ENCODE data around the gene ESYT3. TPM values are rescaled to one million over a fixed set of nuclear protein-coding genes. Genes with fewer than 3 reads are reported as not detected.
"Not testable (repeated sequence)": the region's sequence is repeated elsewhere in the genome, so short reads cannot be mapped to it uniquely, and the experiment has no call there.

The ESYT3 gene
- polyA plus RNA-seq, 1 experiment, result 0.01 TPM

DNA sequence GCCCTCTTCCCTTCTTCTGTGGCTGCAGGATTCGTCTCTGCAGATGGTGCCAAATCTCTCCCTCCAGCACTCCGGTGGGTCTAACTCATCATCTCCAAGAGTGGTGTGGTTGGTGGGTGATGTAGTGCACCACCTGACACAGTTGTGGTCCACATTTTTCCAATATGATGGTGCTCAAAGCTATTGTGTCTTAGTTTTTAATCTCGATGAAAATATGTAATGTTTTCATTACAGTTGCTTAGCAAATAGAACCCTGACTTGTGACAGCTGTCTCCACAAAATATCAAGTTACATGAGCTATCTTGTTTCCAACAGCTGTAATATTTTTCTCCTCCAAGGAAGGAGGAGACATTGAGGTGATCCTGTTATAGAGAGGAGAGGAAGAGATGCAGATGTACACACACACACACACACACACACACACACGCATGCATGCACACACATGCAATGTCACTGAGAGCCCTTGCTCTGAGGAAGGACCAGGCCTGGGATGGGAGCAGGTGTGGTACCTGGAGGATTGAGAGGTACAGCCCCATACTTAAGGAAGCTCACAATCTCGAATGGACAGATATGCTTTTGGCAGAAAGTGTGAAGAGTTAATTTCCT is 15.7 kb upstream of the ESYT3 start:
- peaks cover 7% of the 10 kb centered on the region for H3K27me3 ChIP-seq (ENCODE audit: control insufficient read depth, insufficient read depth, low read length)
- ChIA-PET POLR2A (interaction anchor here (0.7 kb wide), 1 partner anchor 39 kb away, joined by 4 read pairs; no protein-coding TSS in a partner anchor), CTCF (interaction anchor here (0.6 to 7.4 kb wide), 21 partner anchors 10 to 891 kb away, joined by 3 to 119 read pairs (median 8); partner anchors contain the start of genes CEP70 and NME9)
- TF ChIP-seq, protein P1, sequence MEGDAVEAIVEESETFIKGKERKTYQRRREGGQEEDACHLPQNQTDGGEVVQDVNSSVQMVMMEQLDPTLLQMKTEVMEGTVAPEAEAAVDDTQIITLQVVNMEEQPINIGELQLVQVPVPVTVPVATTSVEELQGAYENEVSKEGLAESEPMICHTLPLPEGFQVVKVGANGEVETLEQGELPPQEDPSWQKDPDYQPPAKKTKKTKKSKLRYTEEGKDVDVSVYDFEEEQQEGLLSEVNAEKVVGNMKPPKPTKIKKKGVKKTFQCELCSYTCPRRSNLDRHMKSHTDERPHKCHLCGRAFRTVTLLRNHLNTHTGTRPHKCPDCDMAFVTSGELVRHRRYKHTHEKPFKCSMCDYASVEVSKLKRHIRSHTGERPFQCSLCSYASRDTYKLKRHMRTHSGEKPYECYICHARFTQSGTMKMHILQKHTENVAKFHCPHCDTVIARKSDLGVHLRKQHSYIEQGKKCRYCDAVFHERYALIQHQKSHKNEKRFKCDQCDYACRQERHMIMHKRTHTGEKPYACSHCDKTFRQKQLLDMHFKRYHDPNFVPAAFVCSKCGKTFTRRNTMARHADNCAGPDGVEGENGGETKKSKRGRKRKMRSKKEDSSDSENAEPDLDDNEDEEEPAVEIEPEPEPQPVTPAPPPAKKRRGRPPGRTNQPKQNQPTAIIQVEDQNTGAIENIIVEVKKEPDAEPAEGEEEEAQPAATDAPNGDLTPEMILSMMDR (IDR thresholded peaks at IDR 0.05; ENCODE audit: low read depth, low read length), result no peak
- H3K9me3 ChIP-seq (ENCODE audit: control insufficient read depth, insufficient read depth, low read length), result peaks cover 6% of the 10 kb centered on the region; the same call in 1 of the 2 replicates
- H3K27ac ChIP-seq (ENCODE audit: low read depth, low read length), result no peak overlapping the region
- no peak overlapping the region for H3K4me3 ChIP-seq (ENCODE audit: low read depth, low read length)
- no peak for DNase-seq (ENCODE audit: low read depth, low spot score)

DNA sequence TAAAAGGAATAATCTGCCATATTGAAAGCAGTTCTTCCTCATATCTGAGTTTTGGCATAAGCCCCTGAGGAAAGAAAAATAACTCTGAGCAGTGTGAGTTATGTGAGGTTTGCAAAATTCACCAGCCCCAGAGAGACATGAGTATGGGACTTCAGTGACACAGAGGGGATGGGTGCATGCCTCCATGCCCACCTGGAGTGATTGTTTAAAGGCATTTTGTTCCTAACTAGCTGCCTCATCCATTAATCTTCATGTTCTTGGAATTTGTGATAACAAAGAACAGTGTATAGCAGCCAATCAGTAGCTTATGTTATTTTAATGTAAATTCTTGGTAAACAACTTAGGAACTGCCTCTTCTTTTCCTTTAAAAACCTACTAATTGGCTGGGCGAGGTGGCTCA is 11.1 kb upstream of the ESYT3 start:
- POLR2A ChIA-PET, result no interaction called here
- no peak overlapping the region for H3K4me3 ChIP-seq (ENCODE audit: low read depth, low read length)
- DNase-seq (ENCODE audit: low read depth, low spot score), result no peak
- TF ChIP-seq, protein P1 (IDR thresholded peaks at IDR 0.05; ENCODE audit: low read depth, low read length), result no peak
- H3K27ac ChIP-seq (ENCODE audit: low read depth, low read length), result no peak overlapping the region
- H3K27me3 ChIP-seq (ENCODE audit: control insufficient read depth, insufficient read depth, low read length), result peaks cover 8% of the 10 kb centered on the region
- CTCF ChIA-PET, result interaction anchor here (1.5 kb wide), 1 partner anchor 95 kb away, joined by 4 read pairs; no protein-coding TSS in a partner anchor
- H3K9me3 ChIP-seq (ENCODE audit: control insufficient read depth, insufficient read depth, low read length), result peaks cover 6% of the 10 kb centered on the region; the same call in 1 of the 2 replicates

- CTCF ChIA-PET, result interaction anchor here (1.5 kb wide), 1 partner anchor 96 kb away, joined by 4 read pairs; no protein-coding TSS in a partner anchor
- H3K4me3 ChIP-seq (ENCODE audit: low read depth, low read length), result no peak overlapping the region
- no peak overlapping the region for H3K27ac ChIP-seq (ENCODE audit: low read depth, low read length)
- DNase-seq (ENCODE audit: low read depth, low spot score), result no peak
- TF ChIP-seq, protein P1 (IDR thresholded peaks at IDR 0.05; ENCODE audit: low read depth, low read length), result no peak
- H3K27me3 ChIP-seq (ENCODE audit: control insufficient read depth, insufficient read depth, low read length), result peaks cover 10% of the 10 kb centered on the region
- POLR2A ChIA-PET, result no interaction called here
- peaks cover 6% of the 10 kb centered on the region; the same call in 1 of the 2 replicates for H3K9me3 ChIP-seq (ENCODE audit: control insufficient read depth, insufficient read depth, low read length)
These were observed 10.1 kb upstream of the ESYT3 start for GRCh38 chr3:138424323-138424722.

DNA sequence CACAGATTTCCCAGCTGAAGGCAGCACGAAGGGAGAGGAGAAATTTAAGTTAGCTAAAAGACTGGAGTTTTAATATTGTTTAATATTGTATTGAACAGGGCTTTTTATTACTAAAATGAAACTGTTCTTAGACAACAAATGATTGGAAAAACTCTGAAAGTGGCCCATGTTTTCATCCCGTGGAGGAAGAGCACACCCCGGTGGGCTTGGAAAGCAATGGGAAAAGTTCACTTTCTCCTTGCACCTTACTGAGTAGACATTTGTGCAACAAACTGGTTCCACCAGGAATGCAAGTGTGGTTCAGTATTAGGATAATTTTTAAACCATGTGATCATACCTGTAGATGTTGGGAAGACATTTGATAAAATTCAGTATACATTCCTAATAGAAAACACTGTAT is 8.2 kb upstream of the ESYT3 start:
- Histone ChIP-seq H3K27ac (ENCODE audit: low read depth, low read length) (no peak overlapping the region), H3K9me3 (ENCODE audit: control insufficient read depth, insufficient read depth, low read length) (peaks cover 3% of the 10 kb centered on the region; the same call in 1 of the 2 replicates), H3K4me3 (ENCODE audit: low read depth, low read length) (no peak overlapping the region), H3K27me3 (ENCODE audit: control insufficient read depth, insufficient read depth, low read length) (peaks cover 6% of the 10 kb centered on the region)
- ChIA-PET CTCF (interaction anchor here (0.5 to 7.6 kb wide), 9 partner anchors 9 to 252 kb away, joined by 3 to 83 read pairs (median 4); partner anchors contain the start of gene DBR1), POLR2A (no interaction called here)
- TF ChIP-seq, protein P1 (IDR thresholded peaks at IDR 0.05; ENCODE audit: low read depth, low read length), result peak; percentile 67
- no peak for DNase-seq (ENCODE audit: low read depth, low spot score)

- H3K9me3 ChIP-seq (ENCODE audit: control insufficient read depth, insufficient read depth, low read length); H3K27me3 ChIP-seq (ENCODE audit: control insufficient read depth, insufficient read depth, low read length); POLR2A ChIA-PET; H3K27ac ChIP-seq (ENCODE audit: low read depth, low read length); DNase-seq (ENCODE audit: low read depth, low spot score); H3K4me3 ChIP-seq (ENCODE audit: low read depth, low read length): not testable (repeated sequence)
- CTCF ChIA-PET, result interaction anchor here (1.2 to 7.6 kb wide), 3 partner anchors 10 to 98 kb away, joined by 8 to 83 read pairs (median 23); no protein-coding TSS in a partner anchor
These were observed 7.7 kb upstream of the ESYT3 start for GRCh38 chr3:138426754-138427153.
